Muscle layer of colon (tissue), 2 donors: Measurements from ENCODE around the gene KLHL24.
"Not testable (repeated sequence)": the region's sequence is repeated elsewhere in the genome, so short reads cannot be mapped to it uniquely, and the experiment has no call there.

Experiments used
- H3K27ac ChIP-seq: one replicate; pipeline ENCODE4 v1.7.0; 2013; ENCODE audit warnings: low read depth, mild to moderate bottlenecking, low read length, moderate library complexity
- H3K27me3 ChIP-seq, 2 donors: one replicate each; pipeline ENCODE4 v1.7.0; 2013; ENCODE audit warnings: low read length in 2 of 2, mild to moderate bottlenecking in 2 of 2; ENCODE audit not compliant: insufficient read depth in 2 of 2, control insufficient read depth in 1 of 2
- H3K36me3 ChIP-seq: one replicate; pipeline ENCODE4 v1.7.0; 2013; ENCODE audit warnings: mild to moderate bottlenecking, low read length; ENCODE audit not compliant: insufficient read depth
- H3K4me1 ChIP-seq: one replicate; pipeline ENCODE4 v1.7.0; 2013; ENCODE audit warnings: mild to moderate bottlenecking, low read length; ENCODE audit not compliant: insufficient read depth
- H3K4me3 ChIP-seq, 2 donors: one replicate each; pipeline ENCODE4 v1.7.0; 2013; ENCODE audit warnings: low read length in 2 of 2, low read depth in 1 of 2, mild to moderate bottlenecking in 1 of 2, moderate library complexity in 1 of 2
- H3K9ac ChIP-seq: one replicate; pipeline ENCODE4 v1.7.0; 2013; ENCODE audit warnings: low read length
- H3K9me3 ChIP-seq: one replicate; pipeline ENCODE4 v1.7.0; 2013; ENCODE audit warnings: mild to moderate bottlenecking, low read length
- donor health status: abdominal sarcoma.
- donor health status: Adenocarcinoma of cecum.

The KLHL24 gene

GRCh38 chr3:183664913-183665381 is 29.5 kb downstream of the KLHL24 start:
- no peak overlapping the region for H3K4me3 ChIP-seq
- H3K9me3 ChIP-seq: no peaks in the 10 kb centered on the region
- no peak overlapping the region for H3K9ac ChIP-seq
- peaks cover 31% of the 10 kb centered on the region for H3K36me3 ChIP-seq
- H3K27ac ChIP-seq: no peak overlapping the region
- H3K4me1 ChIP-seq: peaks cover 26% of the 10 kb centered on the region
- no peaks in the 10 kb centered on the region for H3K27me3 ChIP-seq

GRCh38 chr3:183680061-183680460 is 44.6 kb downstream of the KLHL24 start:
- H3K27ac ChIP-seq: no peak overlapping the region
- no peaks in the 10 kb centered on the region for H3K9me3 ChIP-seq
- no peaks in the 10 kb centered on the region for H3K27me3 ChIP-seq
- H3K36me3 ChIP-seq: peaks cover 13% of the 10 kb centered on the region
- H3K4me1 ChIP-seq: no peaks in the 10 kb centered on the region
- no peak overlapping the region for H3K4me3 ChIP-seq
- no peak overlapping the region for H3K9ac ChIP-seq

GRCh38 chr3:183687705-183688104 is 52.3 kb downstream of the KLHL24 start:
- Histone ChIP-seq H3K4me3 (no peak overlapping the region), H3K36me3 (no peaks in the 10 kb centered on the region), H3K27me3 (no peaks in the 10 kb centered on the region), H3K9me3 (no peaks in the 10 kb centered on the region), H3K4me1 (no peaks in the 10 kb centered on the region), H3K27ac (no peak overlapping the region), H3K9ac (no peak overlapping the region)

GRCh38 chr3:183688874-183689273 is 53.5 kb downstream of the KLHL24 start:
- Histone ChIP-seq H3K27me3 (no peaks in the 10 kb centered on the region), H3K4me3 (no peak overlapping the region), H3K4me1 (no peaks in the 10 kb centered on the region), H3K9me3 (no peaks in the 10 kb centered on the region), H3K36me3 (no peaks in the 10 kb centered on the region), H3K9ac (no peak overlapping the region), H3K27ac (no peak overlapping the region)

- H3K36me3 ChIP-seq, H3K27me3 ChIP-seq, H3K9me3 ChIP-seq, H3K27ac ChIP-seq, H3K4me1 ChIP-seq, H3K9ac ChIP-seq, H3K4me3 ChIP-seq: not testable (repeated sequence)
Observed at GRCh38 chr3:183689621-183690020, 54.2 kb downstream of the KLHL24 start.

GRCh38 chr3:183690402-183690995 is 55.1 kb downstream of the KLHL24 start:
- Histone ChIP-seq H3K27me3 (no peaks in the 10 kb centered on the region), H3K27ac (no peak overlapping the region), H3K9me3 (no peaks in the 10 kb centered on the region), H3K4me3 (no peak overlapping the region), H3K36me3 (no peaks in the 10 kb centered on the region), H3K4me1 (no peaks in the 10 kb centered on the region), H3K9ac (no peak overlapping the region)

- no peak overlapping the region for H3K9ac ChIP-seq
- H3K27me3 ChIP-seq: no peaks in the 10 kb centered on the region
- H3K36me3 ChIP-seq: no peaks in the 10 kb centered on the region
- no peak overlapping the region for H3K27ac ChIP-seq
- H3K4me1 ChIP-seq: peaks cover 4% of the 10 kb centered on the region
- no peak overlapping the region for H3K4me3 ChIP-seq
- no peaks in the 10 kb centered on the region for H3K9me3 ChIP-seq
Observed at GRCh38 chr3:183692436-183692835, 57.0 kb downstream of the KLHL24 start.

- H3K36me3 ChIP-seq: no peaks in the 10 kb centered on the region
- H3K4me1 ChIP-seq: peaks cover 11% of the 10 kb centered on the region
- no peak overlapping the region for H3K9ac ChIP-seq
- H3K27me3 ChIP-seq: no peaks in the 10 kb centered on the region
- H3K9me3 ChIP-seq: no peaks in the 10 kb centered on the region
- no peak overlapping the region for H3K4me3 ChIP-seq
- H3K27ac ChIP-seq: no peak overlapping the region
Observed at GRCh38 chr3:183695569-183696364, 60.3 kb downstream of the KLHL24 start.

- H3K9ac ChIP-seq: no peak overlapping the region
- H3K4me3 ChIP-seq: peak overlapping the region; percentile 41 to 57
- no peaks in the 10 kb centered on the region for H3K9me3 ChIP-seq
- H3K27me3 ChIP-seq: no peaks in the 10 kb centered on the region
- no peaks in the 10 kb centered on the region for H3K36me3 ChIP-seq
- H3K4me1 ChIP-seq: peaks cover 11% of the 10 kb centered on the region
- peak overlapping the region; percentile 23 for H3K27ac ChIP-seq
Observed at GRCh38 chr3:183697123-183697609, 61.7 kb downstream of the KLHL24 start.

- Histone ChIP-seq H3K27ac (peak within 1 kb of the TSS; percentile 95), H3K9ac (peak within 1 kb of the TSS; percentile 74), H3K4me1 (peaks cover 11% of the 10 kb centered on the region), H3K27me3 (no peaks in the 10 kb centered on the region), H3K4me3 (peak within 1 kb of the TSS; percentile 91 to 100), H3K9me3 (no peaks in the 10 kb centered on the region), H3K36me3 (no peaks in the 10 kb centered on the region)
Observed at GRCh38 chr3:183697610-183698317, 62.3 kb downstream of the KLHL24 start, which contains the start of gene YEATS2. YEATS2 (plus strand) TSS chr3:183697797; CDS start chr3:183715163, 17,366 bp downstream.

- peak overlapping the region; percentile 95 for H3K27ac ChIP-seq
- H3K4me1 ChIP-seq: peaks cover 11% of the 10 kb centered on the region
Observed at GRCh38 chr3:183698318-183698751, 62.9 kb downstream of the KLHL24 start.

More at GRCh38 chr3:183698318-183698751, 62.9 kb downstream of the KLHL24 start:
- H3K9me3 ChIP-seq: no peaks in the 10 kb centered on the region
- H3K27me3 ChIP-seq: no peaks in the 10 kb centered on the region
- peak overlapping the region; percentile 74 for H3K9ac ChIP-seq
- H3K36me3 ChIP-seq: no peaks in the 10 kb centered on the region
- H3K4me3 ChIP-seq: peak overlapping the region; percentile 91 to 100
